GM06990 (cell line): Measurements from ENCODE around the gene HLX.

ENCODE experiments used
- DNase-seq: peaks from one replicate; pipeline ENCODE4 v3.0.0-alpha.2; 2011; ENCODE audit not compliant: insufficient read length; ENCODE audit errors: extremely low read depth
- H3K27me3 ChIP-seq: replicated peaks from 2 replicates; pipeline ENCODE4 v1.6.0; 2011; ENCODE audit warnings: low read length; ENCODE audit not compliant: control insufficient read depth, insufficient read depth
- H3K36me3 ChIP-seq: 2 replicates; pipeline ENCODE4 v1.5.1; 2011; ENCODE audit warnings: low read length; ENCODE audit not compliant: control insufficient read depth, insufficient read depth
- H3K4me3 ChIP-seq: replicated peaks from 2 replicates; pipeline ENCODE4 v1.5.1; 2011; ENCODE audit warnings: low read depth, mild to moderate bottlenecking, control low read depth, low read length
- CTCF ChIP-seq: IDR thresholded peaks from 2 replicates; pipeline ENCODE4 v1.5.1; 2011; ENCODE audit warnings: low read length, control low read depth, mild to moderate bottlenecking, inconsistent platforms; ENCODE audit not compliant: insufficient read depth, poor library complexity, severe bottlenecking

Gene HLX

GRCh38 chr1:220895412-220895946 is 16.2 kb downstream of the HLX start:
- DNase-seq, result no peak
- TF ChIP-seq CTCF, result no peak
- no peak overlapping the region for H3K4me3 ChIP-seq
- no peaks in the 10 kb centered on the region; the same call in none of the 2 replicates for H3K27me3 ChIP-seq
- no peaks in the 10 kb centered on the region for H3K36me3 ChIP-seq

- Histone ChIP-seq H3K4me3 (no peak overlapping the region), H3K27me3 (no peaks in the 10 kb centered on the region; the same call in none of the 2 replicates), H3K36me3 (no peaks in the 10 kb centered on the region)
- no peak for DNase-seq
- TF ChIP-seq CTCF, result no peak
Observed at GRCh38 chr1:220896092-220896491, 16.8 kb downstream of the HLX start.

GRCh38 chr1:220900842-220901241 is 21.6 kb downstream of the HLX start:
- no peak for TF ChIP-seq CTCF
- DNase-seq, result no peak
- Histone ChIP-seq H3K36me3 (no peaks in the 10 kb centered on the region), H3K4me3 (no peak overlapping the region), H3K27me3 (no peaks in the 10 kb centered on the region)

GRCh38 chr1:220901881-220902280 is 22.6 kb downstream of the HLX start:
- TF ChIP-seq CTCF, result no peak
- no peaks in the 10 kb centered on the region; the same call in 1 of the 2 replicates for H3K27me3 ChIP-seq

GRCh38 chr1:220902916-220903315 is 23.7 kb downstream of the HLX start:
- no peaks in the 10 kb centered on the region for H3K36me3 ChIP-seq
- no peak overlapping the region for H3K4me3 ChIP-seq
- no peak for TF ChIP-seq CTCF
- no peaks in the 10 kb centered on the region; the same call in 1 of the 2 replicates for H3K27me3 ChIP-seq
- DNase-seq, result no peak

More at GRCh38 chr1:220901881-220902280, 22.6 kb downstream of the HLX start:
- H3K4me3 ChIP-seq, result no peak overlapping the region
- DNase-seq, result no peak
- H3K36me3 ChIP-seq, result no peaks in the 10 kb centered on the region

DNA sequence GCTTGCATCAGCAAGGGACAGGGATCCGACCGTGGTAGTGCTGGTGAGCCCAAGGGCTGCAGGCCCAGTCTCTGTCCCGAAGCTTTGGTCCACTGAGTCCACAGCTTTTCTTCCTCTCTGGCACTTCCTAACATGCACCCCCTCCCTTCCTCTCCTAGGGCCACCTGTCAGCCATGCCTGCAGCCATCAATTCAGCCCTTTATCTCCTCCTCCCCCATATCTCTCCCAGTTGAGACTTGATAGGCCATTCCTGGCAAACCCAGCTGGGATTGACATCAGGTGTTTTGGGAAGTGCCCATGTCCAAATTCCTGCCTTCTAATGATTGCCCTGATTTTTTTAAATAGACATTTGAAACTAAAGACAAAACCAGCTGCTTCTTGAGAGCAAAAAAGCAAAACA is 25.6 kb downstream of the HLX start:
- no peak for DNase-seq
- Histone ChIP-seq H3K27me3 (peaks cover 1% of the 10 kb centered on the region), H3K4me3 (no peak overlapping the region), H3K36me3 (no peaks in the 10 kb centered on the region)
- no peak for TF ChIP-seq CTCF
